Panc1 (cell line): ENCODE results near the gene KNDC1. TPM values are rescaled to one million over a fixed set of nuclear protein-coding genes. Genes with fewer than 3 reads are reported as not detected.

Experiments
- ATAC-seq: fragments of 200-7000 bp; cut with Tn5 transposase; 2 replicates; pipeline ENCODE4 v1.9.1; 2020; ENCODE audit warnings: mild to moderate bottlenecking, moderate library complexity
- BruUV-seq: library from RNA; stranded (reverse); fragments of 400-500 nt; replicated peaks from 2 replicates; lab custom pipeline; 2021; lab: Mats Ljungman, UMichigan
- CTCF ChIA-PET: fragments of 300-600 bp; sonication (Branson Sonifier 250); formaldehyde crosslinking; loops from one replicate; lab custom pipeline; 2022; ENCODE audit warnings: antibody characterized with exemption; lab: Charles Lee
- POLR2A ChIA-PET: fragments of 300-600 bp; sonication (Branson Sonifier 250); formaldehyde crosslinking; loops from one replicate; lab custom pipeline; 2022; ENCODE audit warnings: antibody characterized with exemption; lab: Charles Lee
- DNase-seq: peaks from one replicate; pipeline ENCODE4 v3.0.0-alpha.2; 2010; ENCODE audit warnings: low read depth, low spot score
- H3K27ac ChIP-seq: 2 replicates; pipeline ENCODE4 v1.5.1; 2011; ENCODE audit warnings: mild to moderate bottlenecking, low read length, inconsistent platforms
- H3K27me3 ChIP-seq: fragments of 200-500 bp; sonication (Bioruptor generic); 2 replicates; pipeline ENCODE4 v1.6.0; 2014; ENCODE audit warnings: low read length, inconsistent platforms; ENCODE audit not compliant: control insufficient read depth, insufficient read depth
- H3K36me3 ChIP-seq: fragments of 200-500 bp; sonication (Bioruptor generic); 2 replicates; pipeline ENCODE4 v1.5.1; 2014; ENCODE audit warnings: inconsistent platforms, mild to moderate bottlenecking, low read length, moderate library complexity; ENCODE audit not compliant: control insufficient read depth, insufficient read depth
- H3K4me1 ChIP-seq: 2 replicates; pipeline ENCODE4 v1.5.1; 2011; ENCODE audit warnings: inconsistent platforms, mild to moderate bottlenecking, low read length, moderate library complexity; ENCODE audit not compliant: control insufficient read depth, insufficient read depth
- H3K4me3 ChIP-seq, 2 experiments: 2 replicates each; pipeline ENCODE4 v1.5.1; 2011 to 2012; ENCODE audit warnings: low read depth in 2 of 2, low read length in 2 of 2, mild to moderate bottlenecking in 2 of 2, inconsistent platforms in 1 of 2, moderate library complexity in 1 of 2
- H3K9me3 ChIP-seq: fragments of 200-500 bp; sonication (Bioruptor generic); 2 replicates; pipeline ENCODE4 v1.5.1; 2014; ENCODE audit warnings: low read depth, mild to moderate bottlenecking, inconsistent platforms, low read length, moderate library complexity; ENCODE audit not compliant: control insufficient read depth, insufficient read depth
- CTCF ChIP-seq: fragments of 450-650 bp; IDR thresholded peaks from 2 replicates; pipeline ENCODE4 v1.5.1; 2017; ENCODE audit warnings: mild to moderate bottlenecking
- POLR2AphosphoS5 ChIP-seq: IDR thresholded peaks from 2 replicates; pipeline ENCODE4 v1.6.1; 2012; ENCODE audit warnings: mild to moderate bottlenecking, low read depth, low read length, moderate library complexity
- REST ChIP-seq, 2 experiments: IDR thresholded peaks; 2 replicates each; pipeline ENCODE4 v1.6.1; 2011 to 2012; ENCODE audit warnings: low read depth in 2 of 2, control low read depth in 1 of 2, low read length in 1 of 2, mild to moderate bottlenecking in 1 of 2, moderate library complexity in 1 of 2; ENCODE audit not compliant: insufficient read depth in 1 of 2
- SIN3A ChIP-seq: IDR thresholded peaks from 2 replicates; pipeline ENCODE4 v1.6.1; 2012; ENCODE audit warnings: low read depth, mild to moderate bottlenecking, low read length, moderate library complexity, borderline replicate concordance; ENCODE audit not compliant: insufficient read depth
- TCF7L2 ChIP-seq: IDR thresholded peaks from 2 replicates; pipeline ENCODE4 v1.6.1; 2011; ENCODE audit warnings: mild to moderate bottlenecking, low read depth, low read length, inconsistent platforms
- in situ Hi-C: cut with HindIII; loops from 2 replicates; pipeline ENCODE4 v1.10.0; 2016; ENCODE audit warnings: low sequenced_read_pairs, low pct_unique_long_range_greater_than_20kb
- intact Hi-C: fragments of 100-400 bp; cut with micrococcal nuclease; formaldehyde crosslinking; loops from one replicate; pipeline ENCODE4 v1.10.0; 2022; ENCODE audit not compliant: unreplicated experiment
- total RNA-seq: library from RNA; stranded (reverse); gene quantifications from one replicate; pipeline ENCODE4 v1.2.1, GENCODE V29; 2021; ENCODE audit not compliant: unreplicated experiment

KNDC1 gene
- total RNA-seq, 1 experiment from 2014 or later: 2.6 TPM

GRCh38 chr10:133166504-133166827 is 6.4 kb downstream of the KNDC1 start:
- H3K27ac ChIP-seq: no peak overlapping the region
- ATAC-seq: no peak
- in situ Hi-C loops (no loop called here), intact Hi-C loops (no loop called here)
- H3K4me3 ChIP-seq: no peak overlapping the region
- H3K4me1 ChIP-seq: peaks cover 6% of the 10 kb centered on the region
- no TSS peak for BruUV-seq
- no peak for DNase-seq
- TF ChIP-seq REST (IDR thresholded peaks at IDR 0.05; ENCODE audit: insufficient read depth in 1 of 2, low read depth in 2 of 2, low read length in 1 of 2) (no peak), POLR2AphosphoS5 (no peak), TCF7L2 (no peak), SIN3A (no peak), CTCF (no peak)
- no peaks in the 10 kb centered on the region for H3K27me3 ChIP-seq
- ChIA-PET CTCF (no interaction called here), POLR2A (no interaction called here)
- no peaks in the 10 kb centered on the region for H3K36me3 ChIP-seq
- no peaks in the 10 kb centered on the region for H3K9me3 ChIP-seq

- DNase-seq: no peak
- Histone ChIP-seq H3K4me3 (no peak overlapping the region), H3K27me3 (no peaks in the 10 kb centered on the region), H3K27ac (no peak overlapping the region), H3K36me3 (no peaks in the 10 kb centered on the region), H3K9me3 (no peaks in the 10 kb centered on the region), H3K4me1 (peaks cover 2% of the 10 kb centered on the region; the same call in 1 of the 2 replicates)
- ChIA-PET CTCF (no interaction called here), POLR2A (no interaction called here)
- no peak for TF ChIP-seq SIN3A
- no peak for TF ChIP-seq POLR2AphosphoS5
- no peak for TF ChIP-seq CTCF
- TF ChIP-seq REST (IDR thresholded peaks at IDR 0.05; ENCODE audit: insufficient read depth in 1 of 2, low read depth in 2 of 2, low read length in 1 of 2): no peak
- TF ChIP-seq TCF7L2: no peak
- intact Hi-C loops: no loop called here
- in situ Hi-C loops: no loop called here
- no peak for ATAC-seq
- no TSS peak for BruUV-seq
These were observed 7.0 kb downstream of the KNDC1 start for GRCh38 chr10:133166828-133167692.
